ENCODE data around the gene TTC7B. TPM values are rescaled to one million over a fixed set of nuclear protein-coding genes. Genes with fewer than 3 reads are reported as not detected.

Gene TTC7B
- total RNA-seq, 1 donor from 2014 or later = 6.1 TPM

DNA sequence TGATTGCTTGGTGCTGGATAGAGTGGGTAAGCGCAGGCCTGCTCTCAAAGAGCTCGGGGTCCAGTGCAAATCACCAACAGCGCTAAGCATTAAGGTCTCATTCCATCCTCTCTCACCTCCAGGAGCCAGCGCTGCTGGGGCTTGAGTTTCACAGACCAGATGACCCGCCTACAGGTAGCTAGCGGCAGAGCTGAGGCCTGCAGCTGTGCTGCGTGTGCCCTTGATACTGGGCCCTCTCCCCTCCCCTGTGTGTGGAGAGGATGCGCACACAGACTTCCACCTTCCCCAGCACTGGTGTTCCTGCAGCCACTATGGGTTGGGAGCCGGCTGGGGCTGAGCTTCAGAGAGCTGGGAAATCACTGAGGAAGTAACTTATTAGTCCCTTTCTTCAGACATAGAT lies 269.5 kb downstream of the TTC7B start:
- H3K4me1 Mint-ChIP-seq (ENCODE audit: low read depth) = no peaks in the 10 kb centered on the region
- H3K36me3 Mint-ChIP-seq (ENCODE audit: low read depth) = no peaks in the 10 kb centered on the region
- H3K27me3 Mint-ChIP-seq (ENCODE audit: low read depth) = no peaks in the 10 kb centered on the region
- intact Hi-C loops (cut with micrococcal nuclease) = no loop called here
- no peak for DNase-seq (ENCODE audit: low spot score)
- H3K9me3 Mint-ChIP-seq = no peaks in the 10 kb centered on the region
- no peak overlapping the region for H3K4me3 Mint-ChIP-seq (ENCODE audit: low read depth)
- no peak overlapping the region for H3K27ac Mint-ChIP-seq

DNA sequence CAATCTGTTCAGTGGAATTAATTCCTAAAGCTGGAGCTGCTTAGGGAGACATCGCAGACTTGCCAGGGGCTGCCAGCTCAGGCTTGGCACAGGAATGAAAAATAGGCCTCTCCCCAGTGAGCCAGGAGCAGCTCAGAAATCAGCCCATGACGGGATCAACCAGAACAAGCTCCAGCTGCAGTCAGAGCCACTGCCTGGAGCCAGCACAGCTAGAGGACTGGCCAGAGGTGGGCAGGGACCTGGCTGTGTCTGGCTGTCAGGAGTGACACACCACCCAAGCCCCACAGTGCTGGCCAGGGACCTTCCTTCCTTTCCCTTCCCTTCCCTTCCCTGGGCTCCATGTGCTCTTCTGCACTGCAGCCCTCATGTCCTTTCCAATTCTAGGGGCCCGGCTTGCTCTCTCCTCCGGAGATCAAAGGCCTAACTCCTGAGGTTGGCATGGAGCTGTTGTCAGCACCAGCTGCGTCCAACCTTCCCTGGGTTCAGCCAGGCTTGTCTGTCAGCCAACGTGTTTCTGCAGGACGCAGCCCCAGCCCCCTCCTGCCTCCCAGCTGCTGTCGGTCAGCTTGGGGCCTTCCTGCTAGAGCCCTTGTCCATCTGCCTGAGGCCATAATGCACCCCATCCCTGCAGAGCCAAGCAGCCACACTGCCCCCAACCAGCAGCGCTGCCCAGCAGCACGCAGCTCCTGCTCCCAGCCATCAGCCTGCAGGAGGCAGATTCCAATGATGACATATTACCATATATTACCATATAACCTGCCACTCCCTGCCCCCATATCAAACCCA lies 270.1 kb downstream of the TTC7B start:
- intact Hi-C loops (cut with micrococcal nuclease) = no loop called here
- Mint-ChIP-seq H3K4me1 (ENCODE audit: low read depth) (no peaks in the 10 kb centered on the region), H3K27me3 (ENCODE audit: low read depth) (no peaks in the 10 kb centered on the region), H3K27ac (no peak overlapping the region), H3K9me3 (no peaks in the 10 kb centered on the region), H3K4me3 (ENCODE audit: low read depth) (no peak overlapping the region), H3K36me3 (ENCODE audit: low read depth) (no peaks in the 10 kb centered on the region)
- no peak for DNase-seq (ENCODE audit: low spot score)

DNA sequence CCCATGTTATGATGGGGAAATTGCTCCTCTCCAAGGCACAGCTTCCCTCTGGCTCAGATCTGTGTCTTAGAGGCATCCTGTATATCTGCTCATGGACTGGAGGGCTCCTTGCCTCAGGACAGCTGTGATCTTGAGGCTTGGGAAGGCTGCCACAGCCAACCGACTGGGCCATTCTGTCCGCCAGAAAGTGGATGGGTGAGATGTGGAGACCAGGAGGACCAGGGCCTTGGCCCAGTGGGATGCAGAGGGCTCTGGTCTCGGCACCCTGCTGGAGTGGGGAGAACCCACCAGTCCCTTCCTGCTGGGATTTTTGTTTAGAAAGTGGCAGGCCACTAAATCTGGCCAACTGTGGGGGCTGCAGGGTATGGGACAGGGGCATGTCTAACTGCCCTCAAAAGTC lies 270.8 kb downstream of the TTC7B start:
- no peak overlapping the region for H3K4me3 Mint-ChIP-seq (ENCODE audit: low read depth)
- H3K9me3 Mint-ChIP-seq = no peaks in the 10 kb centered on the region
- H3K4me1 Mint-ChIP-seq (ENCODE audit: low read depth) = no peaks in the 10 kb centered on the region
- H3K27me3 Mint-ChIP-seq (ENCODE audit: low read depth) = no peaks in the 10 kb centered on the region
- intact Hi-C loops (cut with micrococcal nuclease) = no loop called here
- DNase-seq (ENCODE audit: low spot score) = no peak
- no peak overlapping the region for H3K27ac Mint-ChIP-seq
- no peaks in the 10 kb centered on the region for H3K36me3 Mint-ChIP-seq (ENCODE audit: low read depth)

DNA sequence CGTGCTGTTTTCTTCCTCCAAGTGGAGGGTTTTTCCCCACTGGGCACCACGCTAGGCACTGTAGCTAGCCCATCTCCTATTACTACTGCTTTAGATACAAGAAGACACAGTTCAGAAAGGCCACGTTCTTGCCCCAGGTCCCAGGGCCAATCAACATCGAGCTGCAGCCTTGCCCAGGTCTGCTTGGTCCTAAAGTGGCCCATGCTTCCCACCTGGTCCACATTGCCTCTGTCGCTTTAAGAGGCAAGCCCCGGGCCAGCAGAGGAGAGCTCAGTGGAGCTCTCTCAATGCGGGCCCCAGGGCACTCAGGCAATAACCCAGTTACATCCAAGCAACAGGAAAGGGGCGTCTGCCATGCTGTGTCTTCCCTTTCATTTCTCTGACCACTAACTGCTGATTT lies 271.3 kb downstream of the TTC7B start:
- no peaks in the 10 kb centered on the region for H3K36me3 Mint-ChIP-seq (ENCODE audit: low read depth)

DNA sequence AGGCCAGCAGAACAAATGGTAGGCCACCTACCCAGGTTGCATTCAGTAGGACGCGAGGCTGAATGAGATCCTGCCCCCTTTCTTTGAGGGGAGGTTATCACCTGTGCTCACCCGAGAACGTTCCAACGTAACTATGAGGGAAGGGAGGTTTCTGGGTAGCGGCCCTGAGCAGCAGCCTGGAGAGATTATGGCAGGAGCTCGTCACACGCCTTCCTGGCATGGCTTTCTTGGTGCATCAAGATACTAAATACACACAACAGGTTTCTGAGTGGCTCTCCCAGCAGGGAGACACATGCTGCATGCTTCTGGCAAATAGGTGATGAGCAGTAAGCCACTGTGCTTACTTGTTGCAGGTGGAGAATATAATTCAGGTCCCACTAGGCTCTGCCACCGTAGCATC lies 271.7 kb downstream of the TTC7B start:
- no peaks in the 10 kb centered on the region for H3K36me3 Mint-ChIP-seq (ENCODE audit: low read depth)
- no peaks in the 10 kb centered on the region for H3K9me3 Mint-ChIP-seq
- no peak for DNase-seq (ENCODE audit: low spot score)
- no peaks in the 10 kb centered on the region for H3K27me3 Mint-ChIP-seq (ENCODE audit: low read depth)
- H3K27ac Mint-ChIP-seq = no peak overlapping the region
- intact Hi-C loops (cut with micrococcal nuclease) = no loop called here
- H3K4me1 Mint-ChIP-seq (ENCODE audit: low read depth) = no peaks in the 10 kb centered on the region
- no peak overlapping the region for H3K4me3 Mint-ChIP-seq (ENCODE audit: low read depth)

More for the DNA sequence above, 271.3 kb downstream of the TTC7B start:
- no peaks in the 10 kb centered on the region for H3K9me3 Mint-ChIP-seq
- DNase-seq (ENCODE audit: low spot score) = no peak
- no peak overlapping the region for H3K27ac Mint-ChIP-seq
- no peak overlapping the region for H3K4me3 Mint-ChIP-seq (ENCODE audit: low read depth)
- intact Hi-C loops (cut with micrococcal nuclease) = no loop called here
- H3K4me1 Mint-ChIP-seq (ENCODE audit: low read depth) = no peaks in the 10 kb centered on the region
- H3K27me3 Mint-ChIP-seq (ENCODE audit: low read depth) = no peaks in the 10 kb centered on the region

DNA sequence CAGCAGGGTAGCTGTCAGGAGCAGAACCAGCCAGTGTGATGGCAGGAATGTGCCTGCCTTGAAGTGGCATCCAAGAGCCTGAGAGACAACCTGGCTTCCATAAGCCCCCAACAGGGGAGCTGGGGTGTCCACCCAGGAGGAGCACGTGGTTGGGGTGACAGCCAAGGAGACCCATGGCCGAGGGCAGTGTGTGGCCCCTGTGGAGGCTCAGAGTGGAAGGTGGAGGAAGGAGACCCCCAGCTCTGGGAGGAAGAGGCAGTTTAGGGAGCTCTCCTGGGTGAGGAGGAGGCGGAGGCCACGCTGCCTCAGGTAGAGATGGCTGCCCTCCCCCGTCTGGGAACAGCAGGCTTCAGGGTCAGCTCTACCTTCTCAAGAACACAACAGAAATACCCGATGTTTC lies 272.4 kb downstream of the TTC7B start:
- Mint-ChIP-seq H3K9me3 (no peaks in the 10 kb centered on the region), H3K27ac (no peak overlapping the region), H3K4me3 (ENCODE audit: low read depth) (no peak overlapping the region), H3K4me1 (ENCODE audit: low read depth) (no peaks in the 10 kb centered on the region), H3K36me3 (ENCODE audit: low read depth) (no peaks in the 10 kb centered on the region), H3K27me3 (ENCODE audit: low read depth) (no peaks in the 10 kb centered on the region)
- intact Hi-C loops (cut with micrococcal nuclease) = no loop called here
- no peak for DNase-seq (ENCODE audit: low spot score)

DNA sequence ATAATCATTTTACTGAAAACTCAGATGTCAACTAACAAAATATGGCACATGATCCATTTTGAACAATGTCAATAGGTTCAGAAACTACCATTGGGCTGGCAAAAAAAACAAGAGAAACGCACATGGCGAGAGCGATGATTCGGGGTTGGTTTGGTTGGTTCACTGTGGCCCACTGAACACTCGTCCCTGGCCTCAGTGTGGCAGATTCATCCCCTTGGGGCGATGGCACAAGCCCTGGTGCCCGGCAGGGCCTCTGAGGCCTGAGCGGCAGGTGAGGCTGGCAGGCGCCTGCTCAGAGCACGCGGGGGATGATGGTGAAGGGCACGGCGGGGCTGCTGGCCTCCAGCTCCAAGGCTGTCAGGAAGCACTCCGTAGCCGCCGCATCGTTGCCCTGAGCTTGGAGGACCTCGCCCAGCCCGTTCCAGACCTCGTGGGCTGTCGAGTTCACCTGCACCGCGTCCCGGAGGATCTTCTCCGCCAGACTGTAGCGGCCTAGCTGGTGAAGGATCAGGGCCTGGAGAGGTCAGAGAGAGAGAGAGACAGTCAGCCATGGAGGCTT lies 275.1 kb downstream of the TTC7B start:
- Mint-ChIP-seq H3K27ac (no peak overlapping the region), H3K4me3 (ENCODE audit: low read depth) (no peak overlapping the region), H3K4me1 (ENCODE audit: low read depth) (no peaks in the 10 kb centered on the region), H3K36me3 (ENCODE audit: low read depth) (no peaks in the 10 kb centered on the region), H3K27me3 (ENCODE audit: low read depth) (no peaks in the 10 kb centered on the region), H3K9me3 (no peaks in the 10 kb centered on the region)
- DNase-seq (ENCODE audit: low spot score) = no peak
- intact Hi-C loops (cut with micrococcal nuclease) = no loop called here

DNA sequence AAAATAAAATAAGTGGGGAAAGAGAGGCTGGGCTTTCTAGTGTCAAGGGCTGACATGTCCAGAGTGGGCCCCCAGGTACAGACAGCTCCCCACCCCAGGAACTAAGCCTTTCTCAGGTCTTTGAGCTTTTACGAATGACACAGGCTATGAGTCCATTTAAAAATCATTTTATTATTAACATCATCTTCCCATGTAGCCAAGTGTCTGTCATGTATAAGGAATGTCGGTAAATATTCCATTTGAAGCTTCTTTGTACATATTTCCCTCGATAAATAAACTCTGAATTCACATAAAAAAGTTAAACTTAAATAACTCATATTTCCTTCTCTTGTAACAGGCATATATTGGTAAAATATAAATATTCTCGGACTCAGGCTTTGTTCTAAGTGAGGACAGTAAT lies 275.8 kb downstream of the TTC7B start:
- no peak for DNase-seq (ENCODE audit: low spot score)
- no peaks in the 10 kb centered on the region for H3K9me3 Mint-ChIP-seq
- H3K36me3 Mint-ChIP-seq (ENCODE audit: low read depth) = no peaks in the 10 kb centered on the region
- intact Hi-C loops (cut with micrococcal nuclease) = no loop called here
- no peak overlapping the region for H3K27ac Mint-ChIP-seq
- H3K27me3 Mint-ChIP-seq (ENCODE audit: low read depth) = no peaks in the 10 kb centered on the region
- no peaks in the 10 kb centered on the region for H3K4me1 Mint-ChIP-seq (ENCODE audit: low read depth)
- H3K4me3 Mint-ChIP-seq (ENCODE audit: low read depth) = no peak overlapping the region

DNA sequence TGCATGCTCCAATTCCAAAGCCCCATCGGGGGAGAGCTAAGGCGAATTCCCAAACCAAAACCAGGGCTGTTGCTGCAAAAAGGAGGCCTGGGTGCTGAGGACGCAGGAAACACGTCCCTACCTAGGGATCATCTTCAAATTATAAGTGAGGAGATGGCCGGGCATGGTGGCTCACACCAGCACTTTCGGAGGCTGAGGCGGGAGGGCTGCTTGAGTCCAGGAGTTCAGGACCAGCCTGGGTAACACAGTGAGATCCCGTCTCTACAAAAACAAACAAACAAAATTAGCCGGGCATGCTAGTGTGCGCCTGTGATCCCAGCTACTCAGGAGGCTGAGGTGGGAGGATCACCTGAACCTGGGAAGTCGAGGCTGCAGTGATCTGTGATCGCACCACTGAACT lies 276.2 kb downstream of the TTC7B start:
- H3K4me1 Mint-ChIP-seq (ENCODE audit: low read depth) = no peaks in the 10 kb centered on the region
- no peak overlapping the region for H3K27ac Mint-ChIP-seq
- H3K9me3 Mint-ChIP-seq = no peaks in the 10 kb centered on the region
- H3K4me3 Mint-ChIP-seq (ENCODE audit: low read depth) = no peak overlapping the region
- DNase-seq (ENCODE audit: low spot score) = no peak
- H3K36me3 Mint-ChIP-seq (ENCODE audit: low read depth) = no peaks in the 10 kb centered on the region
- intact Hi-C loops (cut with micrococcal nuclease) = no loop called here
- no peaks in the 10 kb centered on the region for H3K27me3 Mint-ChIP-seq (ENCODE audit: low read depth)

DNA sequence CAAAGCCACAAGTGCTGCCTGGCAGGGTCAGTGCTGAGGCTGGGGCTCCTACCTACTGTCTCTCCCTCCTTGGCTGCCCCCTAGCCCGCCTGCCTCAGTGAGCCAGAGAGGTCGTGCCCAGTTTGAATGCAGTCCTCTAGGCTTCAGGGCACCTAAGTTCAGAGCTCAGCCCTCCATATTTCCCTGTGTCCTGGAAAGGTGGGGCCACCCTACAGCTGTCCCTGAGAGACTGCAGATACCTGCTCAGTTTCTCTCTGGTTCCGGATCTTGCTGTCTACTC lies 276.8 kb downstream of the TTC7B start:
- no peak for DNase-seq (ENCODE audit: low spot score)
- intact Hi-C loops (cut with micrococcal nuclease) = no loop called here
- no peaks in the 10 kb centered on the region for H3K9me3 Mint-ChIP-seq

DNA sequence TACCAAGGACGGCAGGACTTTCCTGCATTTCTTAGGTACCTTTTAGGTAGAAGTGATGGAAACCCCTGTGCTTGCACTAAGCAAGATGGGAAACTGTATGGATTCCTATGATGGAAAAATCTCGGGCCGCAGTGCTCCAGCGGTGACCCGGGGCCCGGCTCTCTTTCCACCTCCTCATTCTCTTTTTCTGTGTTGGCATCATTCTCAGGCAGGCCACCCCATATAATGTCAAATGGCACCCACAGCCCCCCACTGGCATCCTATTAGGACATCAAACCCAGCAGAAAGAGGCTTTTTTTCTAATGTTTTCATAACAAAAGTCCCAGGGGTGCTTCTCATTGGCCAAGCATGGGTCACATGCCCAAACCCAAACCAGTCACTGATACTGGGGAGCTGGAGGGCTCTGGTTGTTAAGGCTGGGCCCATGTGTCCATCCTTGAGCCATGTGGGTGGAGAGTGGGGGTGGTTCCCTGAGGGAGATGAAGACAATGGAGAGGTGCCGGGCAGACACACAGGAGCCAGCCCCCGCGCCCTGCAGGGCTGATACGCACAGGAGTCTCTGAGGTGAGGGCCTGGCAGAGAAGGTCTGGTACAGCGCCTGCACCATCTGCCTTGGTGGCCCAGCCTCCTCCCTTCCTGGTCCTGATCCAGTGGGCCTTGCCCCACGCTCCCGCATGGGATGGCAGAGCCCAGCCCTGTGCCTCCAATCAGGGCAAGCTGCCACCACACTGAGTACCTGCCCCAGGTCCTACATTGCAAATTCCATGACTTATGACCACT lies 277.3 kb downstream of the TTC7B start:
- intact Hi-C loops (cut with micrococcal nuclease) = no loop called here
- no peak for DNase-seq (ENCODE audit: low spot score)
- H3K27ac Mint-ChIP-seq = no peak overlapping the region
- no peaks in the 10 kb centered on the region for H3K9me3 Mint-ChIP-seq
- peaks cover 5% of the 10 kb centered on the region for H3K4me1 Mint-ChIP-seq (ENCODE audit: low read depth)
- no peak overlapping the region for H3K4me3 Mint-ChIP-seq (ENCODE audit: low read depth)
- no peaks in the 10 kb centered on the region for H3K36me3 Mint-ChIP-seq (ENCODE audit: low read depth)
- H3K27me3 Mint-ChIP-seq (ENCODE audit: low read depth) = no peaks in the 10 kb centered on the region

More for the DNA sequence above, 276.8 kb downstream of the TTC7B start:
- no peak overlapping the region for H3K27ac Mint-ChIP-seq
- H3K36me3 Mint-ChIP-seq (ENCODE audit: low read depth) = no peaks in the 10 kb centered on the region
- no peaks in the 10 kb centered on the region for H3K27me3 Mint-ChIP-seq (ENCODE audit: low read depth)
- H3K4me1 Mint-ChIP-seq (ENCODE audit: low read depth) = no peaks in the 10 kb centered on the region
- no peak overlapping the region for H3K4me3 Mint-ChIP-seq (ENCODE audit: low read depth)

DNA sequence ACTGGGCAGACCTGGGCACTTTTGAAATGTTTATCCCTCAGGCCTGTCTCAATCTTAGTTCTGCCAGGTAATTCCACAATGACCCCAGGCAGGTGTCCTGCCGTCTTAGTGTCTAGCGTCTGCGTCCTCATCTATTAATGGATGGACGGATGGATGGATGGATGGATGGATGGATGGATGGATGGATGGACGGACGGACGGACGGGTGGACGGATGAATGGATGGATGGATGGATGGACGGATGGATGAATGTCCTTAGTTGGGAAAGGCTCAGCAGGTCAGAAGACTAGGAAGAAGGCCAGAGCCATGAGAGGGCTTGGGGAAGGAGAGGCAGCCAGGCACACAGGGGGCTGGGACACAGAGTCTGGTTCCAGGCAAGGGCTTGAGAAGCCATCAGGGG lies 278.1 kb downstream of the TTC7B start:
- H3K4me3 Mint-ChIP-seq (ENCODE audit: low read depth) = no peak overlapping the region
- H3K27ac Mint-ChIP-seq = no peak overlapping the region
- no peaks in the 10 kb centered on the region for H3K9me3 Mint-ChIP-seq
- DNase-seq (ENCODE audit: low spot score) = no peak
- no peaks in the 10 kb centered on the region for H3K27me3 Mint-ChIP-seq (ENCODE audit: low read depth)
- intact Hi-C loops (cut with micrococcal nuclease) = no loop called here
- no peaks in the 10 kb centered on the region for H3K36me3 Mint-ChIP-seq (ENCODE audit: low read depth)
- peaks cover 6% of the 10 kb centered on the region for H3K4me1 Mint-ChIP-seq (ENCODE audit: low read depth)

DNA sequence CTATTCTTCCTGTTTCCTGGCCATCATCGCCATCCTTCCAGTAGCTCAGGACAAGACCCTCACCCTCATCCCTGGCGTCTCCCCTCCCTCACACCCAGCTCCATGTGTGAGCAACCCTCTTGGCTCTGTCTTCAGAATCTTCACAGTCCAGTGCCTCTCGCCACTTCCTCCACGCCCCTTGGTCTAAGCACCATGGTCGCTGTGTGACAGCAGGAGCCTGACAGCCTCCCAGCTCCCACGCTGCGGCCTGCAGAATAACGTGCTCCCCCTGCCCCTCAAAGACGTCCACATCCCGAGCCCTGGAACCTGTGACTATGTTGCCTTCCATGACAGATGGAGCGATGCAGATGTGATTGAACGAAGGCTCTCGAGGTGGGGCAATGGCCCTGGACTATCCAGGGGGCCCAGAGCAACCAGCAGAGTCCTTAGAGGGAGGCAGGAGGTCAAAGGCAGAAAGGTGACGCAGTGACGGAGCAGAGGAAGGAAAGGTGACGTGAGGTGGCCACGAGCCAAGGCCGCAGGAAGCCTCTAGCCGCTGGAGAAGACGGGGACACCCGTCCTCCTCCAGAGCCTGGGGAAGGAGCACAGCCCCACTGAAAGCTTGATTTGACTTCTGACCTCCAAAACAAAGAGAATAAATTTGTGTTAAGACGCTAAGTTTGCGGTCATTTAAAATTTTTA lies 279.6 kb downstream of the TTC7B start:
- Mint-ChIP-seq H3K9me3 (no peaks in the 10 kb centered on the region), H3K36me3 (ENCODE audit: low read depth) (no peaks in the 10 kb centered on the region), H3K4me1 (ENCODE audit: low read depth) (peaks cover 6% of the 10 kb centered on the region), H3K27me3 (ENCODE audit: low read depth) (no peaks in the 10 kb centered on the region), H3K4me3 (ENCODE audit: low read depth) (no peak overlapping the region), H3K27ac (no peak overlapping the region)
- no peak for DNase-seq (ENCODE audit: low spot score)
- intact Hi-C loops (cut with micrococcal nuclease) = no loop called here
